H1 (cell line): ENCODE data around the gene ATXN7. TPM values are rescaled to one million over a fixed set of nuclear protein-coding genes. Genes with fewer than 3 reads are reported as not detected.

ENCODE experiments used
- KDM5A ChIP-seq: fragments of 200-600 bp; IDR thresholded peaks from 2 replicates; pipeline ENCODE4 v1.7.1; 2012; ENCODE audit warnings: mild to moderate bottlenecking, low read length, inconsistent platforms, mixed read lengths
- NRF1 ChIP-seq: IDR thresholded peaks from 2 replicates; pipeline ENCODE4 v1.6.1; 2011; ENCODE audit warnings: mild to moderate bottlenecking, low read depth, low read length, improper control_type of control experiment
- RFX5 ChIP-seq: IDR thresholded peaks from 2 replicates; pipeline ENCODE4 v1.6.1; 2011; ENCODE audit warnings: low read depth, low read length, improper control_type of control experiment, borderline replicate concordance
- polyA plus RNA-seq, 7 experiments: library from polyadenylated mRNA; depleted of rRNA in 3 of 7; stranded (reverse) in 5 of 7; unstranded in 2 of 7; fragments of >200 nt in 5 of 7; fragments of 200-250 nt in 2 of 7; gene quantifications; 1 replicate in 5 of 7; 2 replicates in 1 of 7; 4 replicates in 1 of 7; pipeline versions ENCODE4 v1.2.1 to v1.2.3, GENCODE V29; 2011 to 2013; ENCODE audit warnings: missing spikeins in 2 of 7, mixed read lengths in 2 of 7
- total RNA-seq: library from RNA; stranded (reverse); fragmentation: NEBNext Ultra II Directional; extraction: Animal tissue kit (Norgen Biotek cat#: 25700); gene quantifications from 2 replicates; pipeline ENCODE4 v1.2.1, GENCODE V29; 2021

ATXN7 gene
- total and polyA plus RNA-seq, 2 of the 8 experiments (the other 6 are each of a cell fraction or from before 2014, with no cell fraction given), result 15.5 to 16.8 TPM

DNA sequence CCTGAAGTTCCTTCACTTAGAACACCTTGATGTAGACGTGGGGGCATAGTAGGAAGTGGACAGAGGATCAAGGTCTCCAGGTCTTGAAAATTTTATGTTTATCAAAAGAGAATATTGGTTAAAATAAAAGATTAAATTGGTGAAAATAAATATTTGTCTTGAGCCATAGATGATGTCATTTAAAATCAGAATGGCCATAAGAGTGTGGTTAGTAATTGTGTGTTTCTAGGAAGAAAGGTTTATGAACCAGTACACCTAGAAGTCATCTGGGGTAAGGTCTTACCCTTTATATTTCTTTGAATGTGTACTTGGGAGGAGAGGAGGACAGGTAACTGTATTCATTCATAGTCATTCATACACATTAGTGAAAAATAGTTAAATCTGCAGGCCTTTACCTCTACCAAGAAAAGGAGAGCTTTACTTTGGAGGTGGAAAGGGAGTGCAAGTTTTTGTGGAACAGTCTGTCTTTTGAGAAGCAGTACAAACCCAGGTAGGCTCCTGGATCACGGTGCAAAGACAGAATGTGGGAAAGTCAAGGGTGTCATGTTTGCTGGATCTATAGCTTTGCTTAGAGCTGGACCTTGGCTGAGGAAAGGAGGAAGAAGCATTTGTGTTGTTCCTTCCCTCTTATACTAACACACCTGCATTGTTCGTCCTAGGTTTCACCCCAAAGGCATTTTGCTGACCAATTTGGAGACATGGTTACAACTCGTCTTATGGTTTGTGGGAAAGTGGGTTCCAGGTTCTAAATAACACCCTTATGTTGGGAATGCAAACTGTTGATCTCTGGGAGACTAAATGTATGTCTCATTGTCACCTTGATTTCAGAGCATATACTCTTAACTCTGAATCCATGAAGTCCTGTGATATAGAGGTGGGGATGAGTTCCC, 42.3 kb downstream of the ATXN7 start (continued):
- no peak for TF ChIP-seq RFX5
- TF ChIP-seq NRF1, result no peak
- no peak for TF ChIP-seq KDM5A
